Islet of Langerhans (tissue), 1 donor: ENCODE measurements around the gene CAMK1.

Source experiments
- FAIRE-seq: peaks from one replicate; lab custom pipeline; 2011; peaks lifted over from hg19 to GRCh38; lab: Jason Lieb, UNC

The CAMK1 gene

DNA sequence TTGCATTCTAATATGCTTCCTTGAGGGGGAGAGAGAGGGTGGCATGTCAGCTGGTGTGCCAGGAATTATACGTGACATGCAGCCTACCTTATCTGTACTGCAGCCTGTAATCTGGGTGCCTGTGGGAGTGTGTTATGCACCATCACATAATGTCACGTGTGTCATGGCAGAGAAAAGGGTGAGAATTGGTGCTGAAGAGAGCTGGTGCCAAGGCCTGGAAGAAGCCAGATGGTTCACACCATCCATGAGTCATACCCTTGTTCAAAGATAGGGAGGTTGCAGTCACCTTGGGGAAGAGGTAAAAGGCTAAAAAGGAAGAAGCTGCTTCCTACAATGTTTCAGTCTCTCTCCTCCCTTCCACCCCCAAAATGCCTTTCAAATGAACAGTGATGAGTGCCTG is 32.9 kb downstream of the CAMK1 start:
- FAIRE-seq, result no peak

DNA sequence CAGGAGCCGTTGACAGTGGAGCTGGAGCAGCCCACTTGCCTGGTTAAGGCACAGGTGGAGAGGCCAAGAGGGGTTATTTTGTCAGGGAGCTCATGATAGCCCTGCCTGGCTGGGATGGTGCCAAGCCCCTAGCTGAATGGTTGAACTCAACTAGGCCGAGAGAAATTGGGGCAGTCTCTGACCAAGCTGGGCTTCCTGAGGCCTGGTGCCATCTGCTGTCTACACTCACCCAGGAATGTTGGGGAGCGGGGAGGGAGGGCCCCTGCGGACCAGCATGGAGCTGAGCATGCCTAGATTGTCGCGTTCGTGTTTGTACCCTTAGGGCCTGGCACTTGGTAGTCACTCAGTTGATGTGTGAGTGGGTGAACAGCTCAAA is 37.0 kb downstream of the CAMK1 start:
- FAIRE-seq, result no peak

- FAIRE-seq, result no peak
These were observed 37.5 kb downstream of the CAMK1 start for GRCh38 chr3:9732080-9732739.

DNA sequence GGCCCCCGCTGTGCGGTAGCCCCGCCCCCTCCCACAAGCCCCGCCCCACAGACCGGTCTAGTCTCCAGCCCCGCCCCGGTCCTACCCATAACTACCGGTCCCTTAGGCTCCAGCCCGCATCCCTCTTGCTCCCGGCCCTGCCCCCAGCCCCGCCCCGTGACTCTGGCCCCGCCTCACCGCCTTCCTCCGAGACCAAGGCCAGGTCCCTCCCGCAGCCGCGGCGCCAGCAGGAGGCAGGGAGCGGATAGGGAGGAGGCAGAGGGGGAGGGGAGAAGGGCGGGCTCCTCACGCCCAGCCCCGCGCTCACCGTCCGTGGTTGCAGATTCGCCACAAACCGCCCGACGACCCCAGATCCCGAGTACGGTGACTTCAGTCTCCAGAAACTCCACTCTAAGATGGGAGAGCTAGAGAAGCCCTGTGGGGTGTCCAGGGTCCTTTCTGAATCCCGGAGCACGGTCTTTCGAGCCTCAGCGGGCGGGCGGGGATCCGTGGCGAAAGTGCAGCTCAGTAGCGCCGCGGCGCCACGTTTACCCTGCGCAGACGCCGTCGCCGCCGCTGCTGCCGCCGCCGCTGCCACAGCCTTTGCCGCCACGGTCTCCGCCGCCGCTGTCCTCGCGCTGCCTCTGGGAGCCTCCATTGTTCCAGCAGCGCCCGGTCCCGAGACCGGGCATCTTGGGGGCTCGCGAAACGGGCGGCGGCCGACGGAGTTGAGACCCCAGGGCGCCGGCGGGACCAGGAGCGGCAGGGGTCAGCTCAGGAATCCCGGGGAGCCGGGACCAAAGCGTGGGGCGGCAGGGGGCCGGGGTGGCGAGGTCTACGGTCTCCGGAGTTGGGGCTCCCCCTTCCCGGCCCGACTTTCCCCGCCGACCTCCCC is 38.3 kb downstream of the CAMK1 start, which contains the start of gene BRPF1:
BRPF1 (plus strand) TSS at position 530 of the 874 bp plus-strand sequence. CDS start 2,406 bp downstream, outside the sequence.
- no peak for FAIRE-seq

- FAIRE-seq, result no peak
These were observed 39.0 kb downstream of the CAMK1 start for GRCh38 chr3:9730657-9731205.

GRCh38 chr3:9729419-9729818 is 40.3 kb downstream of the CAMK1 start:
- no peak for FAIRE-seq

GRCh38 chr3:9727743-9728142 is 42.0 kb downstream of the CAMK1 start:
- no peak for FAIRE-seq

- no peak for FAIRE-seq
These were observed 42.6 kb downstream of the CAMK1 start for GRCh38 chr3:9727041-9727595.

GRCh38 chr3:9725775-9726515 is 43.8 kb downstream of the CAMK1 start:
- FAIRE-seq, result no peak

DNA sequence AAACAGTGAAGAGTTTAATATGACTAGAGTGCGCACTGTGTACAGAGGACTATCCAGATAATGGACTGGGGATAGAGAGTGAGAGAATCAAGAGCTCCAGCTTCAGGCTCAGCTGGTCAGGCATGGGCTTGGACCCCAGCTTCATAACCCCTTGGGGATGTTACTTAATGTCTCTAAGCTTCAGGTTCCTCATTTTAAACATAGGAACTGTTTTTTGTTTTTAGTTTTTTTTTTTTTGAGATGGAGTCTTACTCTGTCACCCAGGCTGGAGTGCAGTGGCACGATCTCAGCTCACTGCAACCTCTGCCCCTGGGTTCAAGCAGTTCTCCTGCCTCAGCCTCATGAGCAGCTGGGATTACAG is 48.1 kb downstream of the CAMK1 start:
- FAIRE-seq, result no peak

DNA sequence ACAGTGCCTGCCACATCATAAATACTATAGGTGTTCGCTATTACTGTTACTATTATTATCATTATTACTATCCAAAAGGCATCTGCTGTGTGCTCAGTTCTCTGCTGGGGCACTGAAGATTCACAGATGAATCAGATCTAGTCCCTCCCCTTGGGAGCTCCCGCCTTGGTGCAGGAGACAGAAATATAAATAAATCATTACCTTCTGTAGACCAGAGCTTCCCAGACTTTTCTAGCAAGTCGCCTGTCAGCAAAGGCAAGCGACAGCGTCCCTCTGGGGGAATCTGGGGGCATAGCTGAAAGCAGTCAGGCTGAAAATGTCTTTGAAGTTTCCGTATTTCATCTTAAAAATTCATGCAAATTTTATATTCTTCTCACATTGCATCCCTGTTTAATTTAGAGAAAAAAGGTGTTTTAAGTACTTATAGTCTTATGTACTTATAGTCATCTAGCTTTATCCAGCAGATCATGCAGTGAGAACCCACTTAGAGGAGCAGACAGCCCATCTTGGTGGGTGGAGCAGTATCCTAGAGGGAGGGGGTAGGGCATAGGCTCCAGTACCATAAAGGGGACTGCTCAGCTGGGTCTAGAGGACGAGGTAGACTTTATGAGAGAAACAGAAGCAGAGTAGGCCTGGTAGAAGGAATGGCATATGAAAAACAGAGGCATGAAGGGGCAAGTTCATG is 48.6 kb downstream of the CAMK1 start:
- no peak for FAIRE-seq

GRCh38 chr3:9718118-9718517 is 51.6 kb downstream of the CAMK1 start:
- FAIRE-seq, result no peak

- FAIRE-seq, result no peak
These were observed 52.2 kb downstream of the CAMK1 start for GRCh38 chr3:9717563-9717962.

GRCh38 chr3:9716801-9717555 is 52.8 kb downstream of the CAMK1 start:
- no peak for FAIRE-seq

DNA sequence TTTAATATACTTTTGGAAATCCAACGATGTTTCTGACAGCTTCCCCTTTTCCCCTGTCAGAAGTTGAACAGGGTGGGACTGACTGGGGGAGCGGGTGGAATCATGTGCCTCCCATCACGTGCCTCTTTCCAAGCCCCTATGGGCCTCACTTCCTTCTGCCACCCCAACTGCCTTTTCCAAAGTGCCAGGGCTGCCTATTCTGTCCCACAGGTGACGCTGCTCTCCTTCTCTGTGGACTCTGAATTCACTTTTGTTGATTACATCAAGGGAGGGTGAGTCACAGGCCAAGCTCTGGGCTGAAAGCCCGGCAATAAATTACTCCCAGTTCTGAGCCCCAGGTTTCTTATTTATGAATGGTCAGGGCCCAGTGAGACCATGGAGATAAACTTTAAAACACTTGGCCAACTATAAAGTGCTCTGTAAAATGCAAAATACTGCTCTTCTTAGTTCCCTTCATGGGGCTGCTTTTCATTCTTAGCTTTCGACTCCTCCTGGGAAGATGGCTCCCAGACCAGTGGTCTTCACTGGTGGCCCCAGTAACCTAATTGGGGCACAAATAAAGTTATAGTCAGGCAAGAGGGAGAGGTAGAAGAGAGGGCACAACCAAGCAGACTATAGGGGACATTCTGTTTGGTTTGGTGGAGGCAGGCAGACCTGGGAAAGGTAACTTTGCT is 53.8 kb downstream of the CAMK1 start:
- no peak for FAIRE-seq

DNA sequence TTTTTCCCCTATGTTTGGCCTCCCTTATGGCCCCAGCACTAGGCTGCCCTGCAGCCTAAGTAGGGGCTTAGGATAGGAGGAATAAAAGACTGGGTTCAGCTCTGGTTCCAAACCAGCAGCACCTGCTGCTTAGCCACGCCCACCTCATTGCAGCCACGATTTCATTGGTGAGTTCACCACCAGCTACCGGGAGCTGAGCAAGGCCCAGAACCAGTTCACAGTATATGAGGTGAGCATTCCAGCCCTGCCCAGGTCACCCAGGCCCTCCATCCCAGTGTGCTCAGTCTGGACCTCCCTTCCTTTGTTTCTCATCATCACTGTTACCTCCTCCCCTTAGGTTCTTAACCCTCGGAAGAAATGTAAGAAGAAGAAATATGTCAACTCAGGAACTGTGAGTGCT is 54.6 kb downstream of the CAMK1 start:
- no peak for FAIRE-seq

DNA sequence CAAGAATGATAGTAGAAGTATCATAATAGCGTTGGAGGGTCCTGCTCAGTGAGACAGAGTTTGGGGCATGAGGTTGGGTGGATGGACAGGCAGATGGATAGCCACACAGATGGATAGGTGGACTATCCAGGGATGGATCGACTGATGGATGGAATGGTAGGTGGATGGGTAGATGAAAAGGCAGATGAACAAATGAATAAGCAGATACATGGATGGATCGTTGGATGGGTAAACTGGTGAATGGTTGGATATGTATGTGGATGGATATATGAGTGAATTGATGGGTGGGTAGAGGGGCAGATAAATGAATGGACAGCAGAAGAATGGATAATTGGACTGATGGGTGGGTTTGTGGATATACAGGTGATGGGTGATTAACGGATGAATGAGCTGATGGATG is 56.6 kb downstream of the CAMK1 start:
- FAIRE-seq, result no peak

DNA sequence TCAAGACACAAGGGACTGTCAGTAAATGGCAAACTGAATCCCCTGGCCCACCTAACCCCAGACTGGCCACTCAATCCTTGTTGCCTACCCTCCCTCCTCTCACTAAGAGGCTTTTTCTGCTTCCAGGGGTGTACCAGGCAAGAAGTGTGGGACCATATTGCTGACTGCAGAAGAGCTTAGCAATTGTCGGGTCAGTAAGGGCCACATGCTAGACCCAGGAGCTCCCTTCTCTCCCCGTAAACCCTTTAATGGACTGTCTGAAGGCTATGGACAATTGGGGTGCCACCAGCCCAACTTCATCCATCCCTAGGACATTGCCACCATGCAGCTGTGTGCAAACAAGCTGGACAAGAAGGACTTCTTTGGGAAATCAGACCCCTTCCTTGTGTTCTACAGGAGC is 57.3 kb downstream of the CAMK1 start:
- FAIRE-seq, result no peak

DNA sequence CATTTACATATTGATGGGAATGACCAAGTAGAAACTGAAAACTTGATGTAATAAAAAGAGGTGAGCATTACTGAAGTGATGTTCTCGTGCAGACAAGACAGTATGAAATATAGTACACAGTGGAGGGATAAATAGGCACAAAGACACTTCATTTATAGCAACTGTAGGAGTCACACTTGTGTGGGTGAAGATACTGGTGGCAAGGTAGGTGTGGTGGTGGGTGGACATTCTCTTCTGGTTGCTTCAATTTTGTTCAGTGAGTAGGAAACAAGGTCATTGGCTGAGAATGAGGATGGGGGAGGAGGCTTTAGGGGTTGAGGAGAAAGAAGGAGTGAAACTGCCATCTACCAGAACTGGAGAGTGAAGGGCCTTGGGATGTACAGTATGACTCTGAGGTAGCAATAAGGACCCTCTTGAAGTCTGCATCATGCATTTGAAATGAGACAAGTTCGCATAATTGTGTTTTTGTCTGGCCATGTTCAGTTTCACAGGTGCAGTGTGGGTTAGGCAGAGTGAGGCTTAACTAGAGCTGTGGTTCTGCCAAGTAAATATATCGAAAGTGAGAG is 59.5 kb downstream of the CAMK1 start:
- FAIRE-seq, result no peak
